Spleen (tissue), 11 donors: Measurements from ENCODE around the gene MAPK1. TPM values are rescaled to one million over a fixed set of nuclear protein-coding genes. Genes with fewer than 3 reads are reported as not detected.
"Not testable (repeated sequence)": the region's sequence is repeated elsewhere in the genome, so short reads cannot be mapped to it uniquely, and the experiment has no call there.

Source experiments
- DNase-seq: peaks from one replicate; pipeline ENCODE4 v3.0.0-alpha.2; 2020
- H3K27ac ChIP-seq, 8 donors: fragments of 200-600 bp; sonication (generic) in 7 of 8; 1 replicate in 4 of 8; 2 replicates in 4 of 8; pipeline versions ENCODE4 v1.5.0 to v1.8.0; 2016 to 2021; ENCODE audit warnings: inconsistent platforms in 4 of 8, mild to moderate bottlenecking in 4 of 8, moderate library complexity in 1 of 8
- H3K27me3 ChIP-seq, 7 donors: fragments of 200-600 bp; sonication (generic) in 6 of 7; replicated peaks in 1 of 7; 1 replicate in 4 of 7; 2 replicates in 3 of 7; pipeline versions ENCODE4 v1.5.0 to v1.8.0; 2016 to 2021; ENCODE audit warnings: inconsistent platforms in 3 of 7, mild to moderate bottlenecking in 1 of 7
- H3K36me3 ChIP-seq, 6 donors: fragments of 200-600 bp; sonication (generic) in 5 of 6; 1 replicate in 4 of 6; 2 replicates in 2 of 6; pipeline versions ENCODE4 v1.5.0 to v1.8.0; 2016 to 2021; ENCODE audit warnings: inconsistent platforms in 2 of 6
- H3K4me1 ChIP-seq, 6 donors: fragments of 200-600 bp; sonication (generic) in 5 of 6; 1 replicate in 3 of 6; 2 replicates in 3 of 6; pipeline versions ENCODE4 v1.5.0 to v1.8.0; 2016 to 2021; ENCODE audit warnings: inconsistent platforms in 3 of 6
- H3K4me3 ChIP-seq, 8 donors: fragments of 200-600 bp; sonication (generic) in 7 of 8; 1 replicate in 4 of 8; 2 replicates in 4 of 8; pipeline versions ENCODE4 v1.5.0 to v1.8.0; 2016 to 2021; ENCODE audit warnings: inconsistent platforms in 4 of 8, mild to moderate bottlenecking in 4 of 8, moderate library complexity in 2 of 8
- H3K9me3 ChIP-seq, 8 donors: fragments of 200-600 bp; sonication (generic) in 7 of 8; 1 replicate in 4 of 8; 2 replicates in 4 of 8; pipeline versions ENCODE4 v1.5.0 to v1.8.0; 2016 to 2021; ENCODE audit warnings: inconsistent platforms in 4 of 8
- CTCF ChIP-seq, 11 experiments: fragments of 200-600 bp in 7 of 11; fragments of 450-650 bp in 4 of 11; sonication (generic) in 4 of 11; IDR thresholded peaks in 8 of 11; conservative IDR thresholded peaks in 3 of 11; 1 replicate in 7 of 11; 2 replicates in 4 of 11; pipeline versions ENCODE4 v1.4.0 to v1.8.0; 2016 to 2021; ENCODE audit warnings: antibody characterized with exemption in 11 of 11, inconsistent platforms in 4 of 11, mild to moderate bottlenecking in 1 of 11
- POLR2A ChIP-seq, 3 donors: fragments of 450-650 bp; IDR thresholded peaks; one replicate each; pipeline ENCODE4 v1.5.1; 2017; ENCODE audit warnings: antibody characterized with exemption in 3 of 3, mild to moderate bottlenecking in 1 of 3
- POLR2AphosphoS5 ChIP-seq, 3 donors: sonication (generic); formaldehyde crosslinking; IDR thresholded peaks; one replicate each; pipeline ENCODE4 v1.5.1; 2017; ENCODE audit warnings: antibody characterized with exemption in 3 of 3
- WGBS, 5 donors: extraction: QIAGEN DNeasy Blood & Tissue Kit in 3 of 5; methylation state at CpG; one replicate each; pipeline versions ENCODE4 v1.1.5 to v1.1.7; 2013 to 2018; 5-methylcytosine and 5-hydroxymethylcytosine counted together
- intact Hi-C: fragments of 100-400 bp; cut with DNase I; formaldehyde crosslinking; loops from one replicate; pipeline ENCODE4 v1.15.0; 2023; ENCODE audit warnings: low total_unique reads
- polyA plus RNA-seq, 3 donors: library from polyadenylated mRNA; stranded (reverse); fragments of 200-250 nt; gene quantifications; one replicate each; pipeline ENCODE4 v1.2.1, GENCODE V29; 2013
- total RNA-seq, 7 donors: library from RNA; depleted of rRNA in 3 of 7; stranded (reverse); fragments of >200 nt in 3 of 7; fragmentation: NEBNext Ultra II Directional in 4 of 7; extraction: Animal tissue kit (Norgen Biotek cat#: 25700) in 4 of 7; gene quantifications; one replicate each; pipeline versions ENCODE4 v1.1.0 to v1.2.1, GENCODE V29; 2016 to 2021
- donor health status: healthy with polysubstance abuse.
- donor health status: DM: no; HTN: no; CAD: no; lungs with moderate emphysema.
- donor health status: DM: no; HTN: no; CAD: no.
- donor health status: Bipolar disorder and iron deficiency.
- donor health status: healthy.
- donor health status: DM: no; HTN: no; CAD: no.
- donor health status: DM: yes; HTN: yes; CAD: no.

MAPK1 gene
- total and polyA plus RNA-seq, 10 donors = 11.6 to 165 (median 106) TPM

GRCh38 chr22:21827628-21828267 is 39.7 kb downstream of the MAPK1 start:
- Histone ChIP-seq H3K27ac (no peak overlapping the region), H3K4me1 (peaks cover 16 to 100% (median 84%) of the 10 kb centered on the region in 6 donors), H3K27me3 (no peaks in the 10 kb centered on the region), H3K9me3 (no peaks in the 10 kb centered on the region), H3K36me3 (peaks cover 0 to 7% (median 0%) of the 10 kb centered on the region in 6 donors), H3K4me3 (no peak overlapping the region)
- no peak for TF ChIP-seq POLR2A (IDR thresholded peaks at IDR 0.05)
- intact Hi-C loops = no loop called here
- 84 to 87% (median 85%) methylated on average over 3 of the region's 3 CpGs for WGBS, 5 donors
- DNase-seq = no peak

GRCh38 chr22:21826204-21826603 is 41.2 kb downstream of the MAPK1 start:
- no peaks in the 10 kb centered on the region for H3K36me3 ChIP-seq
- no peak overlapping the region for H3K27ac ChIP-seq
- no peaks in the 10 kb centered on the region for H3K27me3 ChIP-seq
- DNase-seq = no peak
- H3K9me3 ChIP-seq = no peaks in the 10 kb centered on the region
- peaks cover 16 to 100% (median 79%) of the 10 kb centered on the region in 6 donors for H3K4me1 ChIP-seq
- intact Hi-C loops = no loop called here
- 94 to 98% (median 95%) methylated on average over 7 of the region's 7 CpGs for WGBS, 5 donors
- H3K4me3 ChIP-seq = no peak overlapping the region
- TF ChIP-seq CTCF (IDR thresholded peaks at IDR 0.05 in 8 of 11, conservative IDR thresholded peaks at IDR 0.05 in 3 of 11) (no peak), POLR2A (IDR thresholded peaks at IDR 0.05) (no peak), POLR2AphosphoS5 (IDR thresholded peaks at IDR 0.05) (no peak)

GRCh38 chr22:21824962-21825361 is 42.5 kb downstream of the MAPK1 start:
- H3K9me3 ChIP-seq, H3K27me3 ChIP-seq, intact Hi-C loops, DNase-seq, H3K4me3 ChIP-seq, H3K36me3 ChIP-seq: not testable (repeated sequence)
- peak overlapping the region in 3 of 8 donors; percentile 49 to 56 (median 51) for H3K27ac ChIP-seq
- 90 to 93% (median 91%) methylated on average over 7 of the region's 7 CpGs for WGBS, 5 donors
- H3K4me1 ChIP-seq = peaks cover 16 to 98% (median 76%) of the 10 kb centered on the region in 6 donors

- H3K36me3 ChIP-seq = no peaks in the 10 kb centered on the region
- peaks cover 19 to 98% (median 80%) of the 10 kb centered on the region in 6 donors for H3K4me1 ChIP-seq
- DNase-seq = no peak
- H3K9me3 ChIP-seq = no peaks in the 10 kb centered on the region
- intact Hi-C loops = no loop called here
- WGBS, 5 donors = 63 to 87% (median 80%) methylated on average over 1 of the region's 1 CpG
- H3K27me3 ChIP-seq = no peaks in the 10 kb centered on the region
- H3K4me3 ChIP-seq = no peak overlapping the region
- TF ChIP-seq CTCF (IDR thresholded peaks at IDR 0.05 in 8 of 11, conservative IDR thresholded peaks at IDR 0.05 in 3 of 11) (no peak), POLR2AphosphoS5 (IDR thresholded peaks at IDR 0.05) (no peak), POLR2A (IDR thresholded peaks at IDR 0.05) (no peak)
- H3K27ac ChIP-seq = peak overlapping the region in 5 of 8 donors; percentile 7 to 56 (median 49)
Observed at GRCh38 chr22:21824445-21824912, 43.0 kb downstream of the MAPK1 start.

GRCh38 chr22:21823740-21824444 is 43.6 kb downstream of the MAPK1 start:
- no peaks in the 10 kb centered on the region for H3K9me3 ChIP-seq
- peak overlapping the region in 7 of 8 donors; percentile 23 to 56 (median 46) for H3K27ac ChIP-seq
- intact Hi-C loops = no loop called here
- H3K4me3 ChIP-seq = no peak overlapping the region
- H3K27me3 ChIP-seq = no peaks in the 10 kb centered on the region
- H3K36me3 ChIP-seq = no peaks in the 10 kb centered on the region
- WGBS, 5 donors = 48 to 71% (median 67%) methylated on average over 5 of the region's 5 CpGs
- peaks cover 21 to 98% (median 85%) of the 10 kb centered on the region in 6 donors for H3K4me1 ChIP-seq
- TF ChIP-seq CTCF (IDR thresholded peaks at IDR 0.05 in 8 of 11, conservative IDR thresholded peaks at IDR 0.05 in 3 of 11) (no peak), POLR2AphosphoS5 (IDR thresholded peaks at IDR 0.05) (no peak), POLR2A (IDR thresholded peaks at IDR 0.05) (no peak)
- no peak for DNase-seq
